A172 (cell line): ENCODE results near the gene GPR68. TPM values are rescaled to one million over a fixed set of nuclear protein-coding genes. Genes with fewer than 3 reads are reported as not detected.

ENCODE experiments used
- DNase-seq: peaks from one replicate; pipeline ENCODE4 v3.0.0-alpha.2; 2015; ENCODE audit warnings: low spot score
- total RNA-seq: library from RNA; depleted of rRNA; stranded (reverse); fragments of >200 nt; shearing (Covaris generic); gene quantifications from 2 replicates; pipeline ENCODE4 v1.2.3, GENCODE V29; 2014; rRNA removed

The GPR68 gene
- 0.48 and 0.98 TPM in 2 replicates for total RNA-seq

GRCh38 chr14:91244501-91244901, at the start of gene GPR68:
GPR68 (minus strand) TSS chr14:91244704; CDS start chr14:91235050, 9,654 bp downstream.
- DNase-seq: peak; percentile 50

- DNase-seq: no peak
Observed at GRCh38 chr14:91294153-91294552, 49.6 kb upstream of the GPR68 start.

GRCh38 chr14:91293281-91293680, 48.8 kb upstream of the GPR68 start:
- DNase-seq: no peak

- no peak for DNase-seq
Observed at GRCh38 chr14:91292491-91292890, 48.0 kb upstream of the GPR68 start.

GRCh38 chr14:91291786-91292405, 47.4 kb upstream of the GPR68 start:
- no peak for DNase-seq

- DNase-seq: no peak
Observed at GRCh38 chr14:91290986-91291385, 46.5 kb upstream of the GPR68 start.

- no peak for DNase-seq
Observed at GRCh38 chr14:91289464-91289863, 45.0 kb upstream of the GPR68 start.

- no peak for DNase-seq
Observed at GRCh38 chr14:91288876-91289275, 44.4 kb upstream of the GPR68 start.

GRCh38 chr14:91286530-91286937, 42.0 kb upstream of the GPR68 start:
- DNase-seq: peak; percentile 40

GRCh38 chr14:91284791-91285548, 40.5 kb upstream of the GPR68 start:
- peak; percentile 74 for DNase-seq

GRCh38 chr14:91284146-91284790, 39.8 kb upstream of the GPR68 start:
- peak; percentile 68 for DNase-seq

- no peak for DNase-seq
Observed at GRCh38 chr14:91283666-91284065, 39.2 kb upstream of the GPR68 start.

GRCh38 chr14:91282954-91283645, 38.6 kb upstream of the GPR68 start:
- no peak for DNase-seq

- DNase-seq: peak; percentile 83
Observed at GRCh38 chr14:91281346-91281745, 36.8 kb upstream of the GPR68 start.

- DNase-seq: no peak
Observed at GRCh38 chr14:91280129-91280528, 35.6 kb upstream of the GPR68 start.

- no peak for DNase-seq
Observed at GRCh38 chr14:91279354-91279753, 34.9 kb upstream of the GPR68 start.

- DNase-seq: no peak
Observed at GRCh38 chr14:91278383-91278715, 33.8 kb upstream of the GPR68 start.

- no peak for DNase-seq
Observed at GRCh38 chr14:91277546-91278382, 33.3 kb upstream of the GPR68 start.

- no peak for DNase-seq
Observed at GRCh38 chr14:91274796-91275195, 30.3 kb upstream of the GPR68 start.

GRCh38 chr14:91273885-91274273, 29.4 kb upstream of the GPR68 start:
- DNase-seq: no peak

- DNase-seq: no peak
Observed at GRCh38 chr14:91273273-91273884, 28.9 kb upstream of the GPR68 start.
